A673 (cell line): Measurements from ENCODE around the gene PSMC4. TPM values are rescaled to one million over a fixed set of nuclear protein-coding genes. Genes with fewer than 3 reads are reported as not detected.

Experiments
- BruUV-seq: library from RNA; stranded (reverse); fragments of 400-500 nt; replicated peaks from 2 replicates; lab custom pipeline; 2021; lab: Mats Ljungman, UMichigan
- CTCF ChIA-PET: fragments of 300-600 bp; sonication (Branson Sonifier 250); formaldehyde crosslinking; loops from one replicate; lab custom pipeline; 2022; ENCODE audit warnings: antibody characterized with exemption; lab: Charles Lee
- POLR2A ChIA-PET: fragments of 300-600 bp; sonication (Branson Sonifier 250); formaldehyde crosslinking; loops from one replicate; lab custom pipeline; 2022; ENCODE audit warnings: antibody characterized with exemption; ENCODE audit not compliant: low non-redundant PET; lab: Charles Lee
- DNase-seq: peaks from one replicate; pipeline ENCODE4 v3.0.0-alpha.2; 2015; ENCODE audit warnings: low spot score
- H3K27ac ChIP-seq: fragments of 200-600 bp; sonication (generic); 2 replicates; pipeline ENCODE4 v1.5.1; 2016; ENCODE audit warnings: mixed run types, low read depth, mild to moderate bottlenecking, mixed read lengths, antibody characterized with exemption, low read length; ENCODE audit not compliant: poor library complexity, severe bottlenecking
- H3K27me3 ChIP-seq: fragments of 200-600 bp; sonication (generic); replicated peaks from 2 replicates; pipeline ENCODE4 v1.6.1; 2017; ENCODE audit warnings: mixed run types, low read depth, mild to moderate bottlenecking, mixed read lengths, antibody characterized with exemption, low read length; ENCODE audit not compliant: insufficient read depth, poor library complexity
- H3K36me3 ChIP-seq: fragments of 200-600 bp; sonication (generic); 2 replicates; pipeline ENCODE4 v1.6.1; 2016; ENCODE audit warnings: mixed run types, mild to moderate bottlenecking, mixed read lengths, antibody characterized with exemption, low read length; ENCODE audit not compliant: insufficient read depth, poor library complexity, severe bottlenecking
- H3K4me1 ChIP-seq: fragments of 200-600 bp; sonication (generic); 2 replicates; pipeline ENCODE4 v1.6.1; 2017; ENCODE audit warnings: mixed run types, mild to moderate bottlenecking, mixed read lengths, antibody characterized with exemption, low read length; ENCODE audit not compliant: insufficient read depth, poor library complexity, severe bottlenecking
- H3K4me3 ChIP-seq: fragments of 200-600 bp; sonication (generic); 2 replicates; pipeline ENCODE4 v1.5.1; 2016; ENCODE audit warnings: low read depth, mixed run types, mild to moderate bottlenecking, mixed read lengths, low read length; ENCODE audit not compliant: poor library complexity, severe bottlenecking
- H3K9me3 ChIP-seq: fragments of 200-600 bp; sonication (generic); 2 replicates; pipeline ENCODE4 v1.6.1; 2016; ENCODE audit warnings: mixed run types, low read depth, mild to moderate bottlenecking, mixed read lengths, antibody characterized with exemption, low read length; ENCODE audit not compliant: poor library complexity, severe bottlenecking
- CTCF ChIP-seq: fragments of 300-800, 200-600 bp; sonication (generic); conservative IDR thresholded peaks from 2 replicates; pipeline ENCODE4 v1.5.1; 2017; ENCODE audit warnings: low read depth, mild to moderate bottlenecking, antibody characterized with exemption, low read length, moderate library complexity, mixed read lengths
- EZH2 ChIP-seq: fragments of 200-600 bp; sonication (generic); IDR thresholded peaks from 2 replicates; pipeline ENCODE4 v1.6.1; 2017; ENCODE audit warnings: borderline replicate concordance, low read depth, mild to moderate bottlenecking, mixed read lengths, antibody characterized with exemption, low read length; ENCODE audit not compliant: poor library complexity, severe bottlenecking
- intact Hi-C: fragments of 100-400 bp; cut with micrococcal nuclease; formaldehyde crosslinking; loops from one replicate; pipeline ENCODE4 v1.10.0; 2022; ENCODE audit not compliant: unreplicated experiment
- total RNA-seq: library from RNA; stranded (reverse); gene quantifications from 2 replicates; pipeline ENCODE4 v1.2.3, GENCODE V29; 2021

PSMC4 gene
- total RNA-seq, 1 experiment from 2014 or later: 291 TPM

- intact Hi-C loops: no loop called here
- BruUV-seq: no TSS peak
- ChIA-PET CTCF (no interaction called here), POLR2A (no interaction called here)
- Histone ChIP-seq H3K27ac (peak overlapping the region; percentile 95), H3K9me3 (no peaks in the 10 kb centered on the region), H3K4me1 (peaks cover 27% of the 10 kb centered on the region), H3K27me3 (no peaks in the 10 kb centered on the region), H3K4me3 (no peak overlapping the region), H3K36me3 (peaks cover 17% of the 10 kb centered on the region)
- no peak for DNase-seq
- TF ChIP-seq CTCF (no peak), EZH2 (no peak)
Measured at GRCh38 chr19:39968789-39969188, 2.2 kb upstream of the PSMC4 start.

- Histone ChIP-seq H3K27me3 (no peaks in the 10 kb centered on the region), H3K9me3 (no peaks in the 10 kb centered on the region), H3K36me3 (peaks cover 22% of the 10 kb centered on the region), H3K4me1 (peaks cover 27% of the 10 kb centered on the region), H3K4me3 (no peak overlapping the region), H3K27ac (peak overlapping the region; percentile 95)
- no peak for DNase-seq
- ChIA-PET POLR2A (no interaction called here), CTCF (interaction anchor here (2.2 kb wide), 1 partner anchor 27 kb away, joined by 8 read pairs; no protein-coding TSS in a partner anchor)
- intact Hi-C loops: no loop called here
- BruUV-seq: no TSS peak
- TF ChIP-seq EZH2: no peak
Measured at GRCh38 chr19:39969266-39969665, 1.7 kb upstream of the PSMC4 start.

GRCh38 chr19:39969681-39970424 lies 1.1 kb upstream of the PSMC4 start:
- Histone ChIP-seq H3K4me1 (peaks cover 27% of the 10 kb centered on the region), H3K4me3 (peak overlapping the region; percentile 68), H3K27me3 (no peaks in the 10 kb centered on the region), H3K36me3 (peaks cover 28% of the 10 kb centered on the region), H3K9me3 (no peaks in the 10 kb centered on the region), H3K27ac (peak overlapping the region; percentile 95)
- intact Hi-C loops: loop anchor here (5.0 kb wide), 1 partner anchor 78 kb away; no protein-coding TSS in a partner anchor
- TF ChIP-seq EZH2: no peak
- ChIA-PET CTCF (interaction anchor here (0.6 to 2.2 kb wide), 5 partner anchors 17 to 196 kb away, joined by 3 to 8 read pairs (median 3); no protein-coding TSS in a partner anchor), POLR2A (interaction anchor here (0.5 to 1.2 kb wide), 3 partner anchors 16 to 315 kb away, joined by 4 to 13 read pairs (median 7); partner anchors contain the start of gene AKT2)
- BruUV-seq: no TSS peak
- no peak for DNase-seq

- TF ChIP-seq CTCF: no peak
- no peak for TF ChIP-seq EZH2
- Histone ChIP-seq H3K4me1 (peaks cover 27% of the 10 kb centered on the region), H3K4me3 (peak overlapping the region; percentile 68), H3K27me3 (no peaks in the 10 kb centered on the region), H3K27ac (peak overlapping the region; percentile 95), H3K9me3 (no peaks in the 10 kb centered on the region), H3K36me3 (peaks cover 33% of the 10 kb centered on the region)
- BruUV-seq: TSS peak; percentile 87
- intact Hi-C loops: loop anchor here (5.0 kb wide), 1 partner anchor 78 kb away; no protein-coding TSS in a partner anchor
- CTCF ChIA-PET: interaction anchor here (0.6 to 2.2 kb wide), 6 partner anchors 17 to 195 kb away, joined by 3 to 8 read pairs (median 4); no protein-coding TSS in a partner anchor
- POLR2A ChIA-PET: interaction anchor here (0.5 to 1.2 kb wide), 3 partner anchors 17 to 315 kb away, joined by 4 to 13 read pairs (median 7); partner anchors contain the start of gene AKT2
- no peak for DNase-seq
Measured at GRCh38 chr19:39970425-39970674, 615 bp upstream of the PSMC4 start.
